ENCODE data around the gene ZNF644. TPM values are rescaled to one million over a fixed set of nuclear protein-coding genes. Genes with fewer than 3 reads are reported as not detected.
A peak's percentile ranks its signal among the peaks of the same experiment; 100 is the strongest.

Gene ZNF644
- total and polyA plus RNA-seq, 11 donors = 15.2 to 46.6 (median 31.4) TPM

GRCh38 chr1:90922202-90922601 lies 99.6 kb downstream of the ZNF644 start:
- WGBS, 4 donors = 45 to 52% (median 49%) methylated on average over 3 of the region's 3 CpGs
- Histone ChIP-seq H3K4me1 (peaks cover 0 to 72% (median 58%) of the 10 kb centered on the region in 12 donors), H3K9me3 (no peaks in the 10 kb centered on the region), H3K27me3 (no peaks in the 10 kb centered on the region), H3K36me3 (peaks cover 0 to 7% (median 0%) of the 10 kb centered on the region in 9 donors), H3K27ac (peak overlapping the region in 8 of 12 donors; percentile 3 to 63 (median 31)), H3K4me3 (peak overlapping the region in 4 of 12 donors; percentile 2 to 26 (median 6))
- DNase-seq (no peak), ATAC-seq (peak in 3 of 4 donors; percentile 37 to 58 (median 56))
- TF ChIP-seq CTCF (IDR thresholded peaks at IDR 0.05) (no peak), POLR2A (IDR thresholded peaks at IDR 0.05) (no peak)
- intact Hi-C loops (cut with DNase I) = no loop called here

GRCh38 chr1:90919900-90920299 lies 101.9 kb downstream of the ZNF644 start:
- H3K36me3 ChIP-seq = peaks cover 0 to 30% (median 19%) of the 10 kb centered on the region in 9 donors
- H3K27ac ChIP-seq = peak overlapping the region in 9 of 12 donors; percentile 17 to 64 (median 45)
- H3K4me1 ChIP-seq = peaks cover 0 to 59% (median 50%) of the 10 kb centered on the region in 12 donors
- peak; percentile 71 to 87 (median 80) for ATAC-seq
- TF ChIP-seq CTCF (IDR thresholded peaks at IDR 0.05) = no peak
- no peak for TF ChIP-seq POLR2A (IDR thresholded peaks at IDR 0.05)
- no peak for DNase-seq
- H3K9me3 ChIP-seq = no peaks in the 10 kb centered on the region
- H3K27me3 ChIP-seq = no peaks in the 10 kb centered on the region
- H3K4me3 ChIP-seq = no peak overlapping the region
- WGBS, 4 donors = 50 to 81% (median 58%) methylated on average over 1 of the region's 1 CpG
- intact Hi-C loops (cut with DNase I) = loop anchor here in 1 of 10 donors (10.0 kb wide), 1 partner anchor 65 kb away; no protein-coding TSS in a partner anchor

GRCh38 chr1:90919190-90919719 lies 102.6 kb downstream of the ZNF644 start:
- Histone ChIP-seq H3K4me3 (no peak overlapping the region), H3K9me3 (no peaks in the 10 kb centered on the region), H3K27ac (peak overlapping the region in 10 of 12 donors; percentile 1 to 64 (median 40)), H3K4me1 (peaks cover 0 to 52% (median 44%) of the 10 kb centered on the region in 12 donors), H3K27me3 (no peaks in the 10 kb centered on the region), H3K36me3 (peaks cover 0 to 36% (median 21%) of the 10 kb centered on the region in 9 donors)
- no peak for ATAC-seq
- intact Hi-C loops (cut with DNase I) = loop anchor here in 1 of 10 donors (10.0 kb wide), 1 partner anchor 64 kb away; no protein-coding TSS in a partner anchor
- no peak for DNase-seq
- no peak for TF ChIP-seq CTCF (IDR thresholded peaks at IDR 0.05)
- TF ChIP-seq POLR2A (IDR thresholded peaks at IDR 0.05) = no peak
- WGBS, 4 donors = 68 to 82% (median 72%) methylated on average over 1 of the region's 1 CpG

GRCh38 chr1:90911353-90911752 lies 110.5 kb downstream of the ZNF644 start:
- TF ChIP-seq CTCF (IDR thresholded peaks at IDR 0.05) = no peak
- TF ChIP-seq POLR2A (IDR thresholded peaks at IDR 0.05) = no peak
- intact Hi-C loops (cut with DNase I) = loop anchor here in 1 of 10 donors (10.0 kb wide), 1 partner anchor 57 kb away; no protein-coding TSS in a partner anchor
- H3K9me3 ChIP-seq = peaks cover 0 to 11% (median 0%) of the 10 kb centered on the region in 12 donors
- peaks cover 0 to 4% (median 0%) of the 10 kb centered on the region in 12 donors for H3K4me1 ChIP-seq
- peaks cover 0 to 37% (median 18%) of the 10 kb centered on the region in 9 donors for H3K36me3 ChIP-seq
- DNase-seq (no peak), ATAC-seq (no peak)
- WGBS, 4 donors = 88 to 94% (median 90%) methylated on average over 1 of the region's 1 CpG
- no peak overlapping the region for H3K27ac ChIP-seq
- H3K27me3 ChIP-seq = no peaks in the 10 kb centered on the region
- no peak overlapping the region for H3K4me3 ChIP-seq

Data from heart left ventricle (tissue), 16 donors.